Lung (tissue), 12 donors: ENCODE results near the gene ILK. TPM values are rescaled to one million over a fixed set of nuclear protein-coding genes. Genes with fewer than 3 reads are reported as not detected.

ENCODE experiments used
- ATAC-seq: fragments of 200-7000 bp; cut with Tn5 transposase; one replicate; pipeline ENCODE4 v1.9.1; 2020; ENCODE audit warnings: moderate number of reproducible peaks; ENCODE audit not compliant: insufficient read depth, low FRiP score
- DNase-seq, 3 donors: peaks; one replicate each; pipeline ENCODE4 v3.0.0-alpha.2; 2013 to 2017
- H3K27ac ChIP-seq, 2 donors: one replicate each; pipeline ENCODE4 v1.5.1; 2013; ENCODE audit warnings: mild to moderate bottlenecking in 2 of 2, moderate library complexity in 2 of 2, control low read depth in 1 of 2, inconsistent platforms in 1 of 2, low read depth in 1 of 2, low read length in 1 of 2
- H3K27me3 ChIP-seq, 3 donors: one replicate each; pipeline ENCODE4 v1.5.1; 2013; ENCODE audit warnings: low read length in 2 of 3; ENCODE audit not compliant: control insufficient read depth in 3 of 3, insufficient read depth in 3 of 3
- H3K36me3 ChIP-seq, 4 donors: one replicate each; pipeline ENCODE4 v1.5.1; 2013; ENCODE audit warnings: low read length in 4 of 4, mild to moderate bottlenecking in 1 of 4, moderate library complexity in 1 of 4; ENCODE audit not compliant: control insufficient read depth in 4 of 4, insufficient read depth in 4 of 4
- H3K4me1 ChIP-seq, 5 donors: one replicate each; pipeline ENCODE4 v1.5.1; 2013; ENCODE audit warnings: low read length in 5 of 5, mild to moderate bottlenecking in 2 of 5, moderate library complexity in 1 of 5; ENCODE audit not compliant: control insufficient read depth in 5 of 5, insufficient read depth in 5 of 5
- H3K4me3 ChIP-seq: one replicate; pipeline ENCODE4 v1.5.1; 2013; ENCODE audit warnings: mild to moderate bottlenecking, control low read depth, moderate library complexity
- H3K9ac ChIP-seq, 2 donors: one replicate each; pipeline ENCODE4 v1.5.1; 2013; ENCODE audit warnings: low read length in 2 of 2, control low read depth in 1 of 2; ENCODE audit not compliant: insufficient read depth in 1 of 2
- H3K9me3 ChIP-seq, 4 donors: one replicate each; pipeline ENCODE4 v1.5.1; 2013; ENCODE audit warnings: low read length in 3 of 4, mild to moderate bottlenecking in 1 of 4, moderate library complexity in 1 of 4; ENCODE audit not compliant: control insufficient read depth in 4 of 4, insufficient read depth in 3 of 4
- WGBS, 2 donors: extraction: QIAGEN DNeasy Blood & Tissue Kit; methylation state at CpG; one replicate each; pipeline ENCODE4 v1.1.7; 2013; 5-methylcytosine and 5-hydroxymethylcytosine counted together
- polyA plus RNA-seq, 2 donors: library from polyadenylated mRNA; stranded (reverse); fragments of 200-250 nt; gene quantifications; one replicate each; pipeline ENCODE4 v1.2.1, GENCODE V29; 2013
- total RNA-seq, 2 donors: library from RNA; depleted of rRNA in 1 of 2; stranded (reverse); fragments of >200 nt in 1 of 2; gene quantifications; one replicate each; pipeline ENCODE4 v1.2.1, GENCODE V29; 2014 to 2021
- TF ChIP-seq, protein P1 (sequence below): IDR thresholded peaks from 2 replicates; pipeline ENCODE4 v1.5.1; 2012; ENCODE audit warnings: mild to moderate bottlenecking; ENCODE audit errors: control extremely low read depth, extremely low read depth
- donor health status: control.
- donor health status: control.
- donor health status: Bipolar disorder and iron deficiency.
- donor health status: healthy.
- donor health status: DM: yes; HTN: yes; CAD: no.

Gene ILK
- total and polyA plus RNA-seq, 4 donors = 91.1 to 147 (median 136) TPM

DNA sequence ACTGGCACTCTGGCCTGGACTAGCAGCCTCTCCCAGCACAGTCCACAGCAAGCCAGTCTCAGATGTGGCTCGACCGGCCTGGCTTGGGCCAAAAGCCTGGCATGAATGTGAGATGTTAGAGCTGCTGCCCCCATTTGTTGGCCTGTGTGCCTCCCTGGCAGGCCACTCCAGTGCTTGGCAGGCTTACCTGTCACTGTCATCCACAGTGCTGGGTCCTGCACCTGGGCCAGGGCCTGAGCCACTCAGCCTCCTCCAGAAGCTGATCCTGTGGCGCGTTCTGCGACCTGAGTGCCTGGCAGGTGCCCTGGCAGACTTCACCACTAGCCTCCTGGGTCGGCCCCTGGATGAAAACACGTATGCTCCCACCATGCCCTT is 36.2 kb upstream of the ILK start:
- Histone ChIP-seq H3K4me1 (peaks cover 4 to 11% (median 7%) of the 10 kb centered on the region in 5 donors), H3K27me3 (peaks cover 0 to 5% (median 0%) of the 10 kb centered on the region in 3 donors), H3K36me3 (peaks cover 0 to 9% (median 0%) of the 10 kb centered on the region in 4 donors), H3K27ac (no peak overlapping the region), H3K9me3 (no peaks in the 10 kb centered on the region), H3K9ac (no peak overlapping the region), H3K4me3 (no peak overlapping the region)
- DNase-seq = no peak
- ATAC-seq = no peak
- WGBS, 2 donors = 96% methylated on average over 7 of the region's 7 CpGs
- TF ChIP-seq, protein P1, sequence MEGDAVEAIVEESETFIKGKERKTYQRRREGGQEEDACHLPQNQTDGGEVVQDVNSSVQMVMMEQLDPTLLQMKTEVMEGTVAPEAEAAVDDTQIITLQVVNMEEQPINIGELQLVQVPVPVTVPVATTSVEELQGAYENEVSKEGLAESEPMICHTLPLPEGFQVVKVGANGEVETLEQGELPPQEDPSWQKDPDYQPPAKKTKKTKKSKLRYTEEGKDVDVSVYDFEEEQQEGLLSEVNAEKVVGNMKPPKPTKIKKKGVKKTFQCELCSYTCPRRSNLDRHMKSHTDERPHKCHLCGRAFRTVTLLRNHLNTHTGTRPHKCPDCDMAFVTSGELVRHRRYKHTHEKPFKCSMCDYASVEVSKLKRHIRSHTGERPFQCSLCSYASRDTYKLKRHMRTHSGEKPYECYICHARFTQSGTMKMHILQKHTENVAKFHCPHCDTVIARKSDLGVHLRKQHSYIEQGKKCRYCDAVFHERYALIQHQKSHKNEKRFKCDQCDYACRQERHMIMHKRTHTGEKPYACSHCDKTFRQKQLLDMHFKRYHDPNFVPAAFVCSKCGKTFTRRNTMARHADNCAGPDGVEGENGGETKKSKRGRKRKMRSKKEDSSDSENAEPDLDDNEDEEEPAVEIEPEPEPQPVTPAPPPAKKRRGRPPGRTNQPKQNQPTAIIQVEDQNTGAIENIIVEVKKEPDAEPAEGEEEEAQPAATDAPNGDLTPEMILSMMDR = no peak

DNA sequence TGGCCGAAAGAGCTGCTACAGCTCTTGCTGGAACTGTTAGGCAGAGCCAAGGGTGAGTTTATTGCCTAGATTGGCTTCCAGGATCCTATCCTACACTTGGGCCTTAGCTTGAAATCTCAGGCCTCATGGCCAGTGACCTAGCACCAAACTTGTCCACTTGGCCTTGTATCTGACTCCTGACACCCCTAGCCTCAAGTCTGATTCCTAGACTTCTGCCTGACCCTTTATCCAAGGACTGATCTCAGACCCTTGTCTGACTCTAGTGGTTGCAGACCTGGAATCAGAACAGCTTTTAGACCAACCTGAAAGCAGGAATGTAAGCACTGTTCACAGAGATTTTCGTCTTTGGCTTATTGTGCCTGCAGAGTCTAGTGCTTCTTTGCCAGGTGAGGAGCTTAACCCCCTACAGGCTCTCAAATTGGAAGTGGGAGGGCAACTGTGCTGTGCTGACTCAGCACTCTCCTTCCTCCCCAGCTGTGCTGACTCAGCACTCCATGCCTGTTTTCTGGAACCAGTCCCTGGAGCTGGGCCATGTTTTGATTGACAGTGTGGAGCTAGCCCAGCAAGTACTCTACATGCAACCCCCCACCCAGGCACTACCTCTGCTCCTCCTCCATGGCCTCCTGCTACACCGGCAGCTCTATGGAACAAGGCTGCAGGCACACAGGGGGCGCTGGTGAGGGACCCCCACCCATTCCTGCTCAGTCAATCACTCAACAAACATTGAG is 35.2 kb upstream of the ILK start:
- H3K4me3 ChIP-seq = no peak overlapping the region
- H3K9me3 ChIP-seq = no peaks in the 10 kb centered on the region
- peaks cover 4 to 11% (median 7%) of the 10 kb centered on the region in 5 donors for H3K4me1 ChIP-seq
- H3K27me3 ChIP-seq = peaks cover 0 to 5% (median 0%) of the 10 kb centered on the region in 3 donors
- 62 to 79% methylated on average over 4 of the region's 4 CpGs for WGBS, 2 donors
- DNase-seq (peak; percentile 89 to 93 (median 90)), ATAC-seq (no peak)
- no peak overlapping the region for H3K27ac ChIP-seq
- peaks cover 0 to 9% (median 0%) of the 10 kb centered on the region in 4 donors for H3K36me3 ChIP-seq
- no peak overlapping the region for H3K9ac ChIP-seq
- TF ChIP-seq, protein P1 = no peak

DNA sequence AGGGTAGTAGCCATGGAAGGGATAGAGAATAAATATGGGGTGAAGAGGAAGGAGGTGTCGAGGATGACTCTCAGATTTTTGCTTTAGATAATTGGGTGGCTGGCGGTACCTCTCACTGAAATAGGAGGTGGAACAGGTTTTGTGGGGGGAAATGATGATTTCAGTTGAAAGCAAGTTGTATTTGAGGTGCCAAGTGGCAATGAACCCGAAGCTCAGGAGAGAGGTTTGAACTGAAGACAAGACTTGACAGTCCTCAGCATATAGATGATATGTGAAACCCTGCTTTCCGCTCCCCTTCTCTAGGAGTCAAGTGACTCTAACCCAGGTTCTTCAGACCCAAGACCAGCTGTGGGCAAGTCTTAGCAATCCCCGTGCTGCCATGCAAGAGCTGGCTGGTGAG is 33.9 kb upstream of the ILK start:
- peaks cover 4 to 11% (median 7%) of the 10 kb centered on the region in 5 donors for H3K4me1 ChIP-seq
- no peaks in the 10 kb centered on the region for H3K9me3 ChIP-seq
- WGBS, 2 donors = 84 to 95% methylated on average over 5 of the region's 5 CpGs

More for the DNA sequence above, 33.9 kb upstream of the ILK start:
- ATAC-seq = no peak
- Histone ChIP-seq H3K27ac (no peak overlapping the region), H3K27me3 (peaks cover 0 to 5% (median 0%) of the 10 kb centered on the region in 3 donors), H3K36me3 (peaks cover 0 to 2% (median 0%) of the 10 kb centered on the region in 4 donors), H3K4me3 (no peak overlapping the region), H3K9ac (no peak overlapping the region)
- TF ChIP-seq, protein P1 = no peak
- DNase-seq = no peak
